CD14-positive monocyte (primary cell): ENCODE results near the gene PRSS23. TPM values are rescaled to one million over a fixed set of nuclear protein-coding genes. Genes with fewer than 3 reads are reported as not detected.

Source experiments
- DNase-seq, 3 donors: peaks; one replicate each; pipeline ENCODE4 v3.0.0-alpha.2; 2011 to 2022
- H2AFZ ChIP-seq: 2 replicates; pipeline ENCODE4 v1.6.0; 2012; ENCODE audit warnings: mild to moderate bottlenecking, low read depth, low read length, inconsistent platforms; ENCODE audit not compliant: insufficient read depth, poor library complexity, severe bottlenecking
- H3K27ac ChIP-seq, 2 donors: 1 replicate in 1 of 2; 2 replicates in 1 of 2; pipeline ENCODE4 v1.5.1; 2012 to 2013; ENCODE audit warnings: low read length in 2 of 2, control low read depth in 1 of 2, inconsistent platforms in 1 of 2, low read depth in 1 of 2, mild to moderate bottlenecking in 1 of 2
- H3K27me3 ChIP-seq, 2 donors: one replicate each; pipeline versions ENCODE4 v1.6.0 to v1.6.1; 2011 to 2013; ENCODE audit warnings: low read length in 2 of 2; ENCODE audit not compliant: control insufficient read depth in 2 of 2, insufficient read depth in 2 of 2
- H3K36me3 ChIP-seq, 2 donors: replicated peaks in 1 of 2; 1 replicate in 1 of 2; 2 replicates in 1 of 2; pipeline versions ENCODE4 v1.5.1 to v1.6.1; 2012 to 2013; ENCODE audit warnings: low read length in 2 of 2, control low read depth in 1 of 2, inconsistent platforms in 1 of 2, mild to moderate bottlenecking in 1 of 2; ENCODE audit not compliant: insufficient read depth in 2 of 2, control insufficient read depth in 1 of 2
- H3K4me1 ChIP-seq, 2 donors: 1 replicate in 1 of 2; 2 replicates in 1 of 2; pipeline versions ENCODE4 v1.5.1 to v1.6.1; 2012 to 2013; ENCODE audit warnings: low read length in 2 of 2, control low read depth in 1 of 2, inconsistent platforms in 1 of 2, mild to moderate bottlenecking in 1 of 2, moderate library complexity in 1 of 2; ENCODE audit not compliant: insufficient read depth in 2 of 2, control insufficient read depth in 1 of 2
- H3K4me2 ChIP-seq: replicated peaks from 2 replicates; pipeline ENCODE3; 2012; ENCODE audit warnings: low read length, moderate library complexity, mild to moderate bottlenecking; ENCODE audit not compliant: poor library complexity, severe bottlenecking; ENCODE audit errors: extremely low read depth
- H3K4me3 ChIP-seq, 3 experiments: fragments of 200-600 bp in 1 of 3; sonication (generic) in 1 of 3; replicated peaks in 1 of 3; 1 replicate in 2 of 3; 2 replicates in 1 of 3; pipeline ENCODE4 v1.5.1; 2011 to 2013; ENCODE audit warnings: low read length in 3 of 3, mild to moderate bottlenecking in 3 of 3, control low read depth in 2 of 3, low read depth in 2 of 3, inconsistent platforms in 1 of 3, moderate library complexity in 1 of 3
- H3K79me2 ChIP-seq: 2 replicates; pipeline ENCODE4 v1.6.0; 2012; ENCODE audit warnings: mild to moderate bottlenecking, control low read depth, inconsistent platforms, low read length, moderate library complexity; ENCODE audit not compliant: insufficient read depth
- H3K9ac ChIP-seq: 2 replicates; pipeline ENCODE4 v1.6.0; 2017; ENCODE audit warnings: low read length, mild to moderate bottlenecking; ENCODE audit not compliant: insufficient read depth, poor library complexity, severe bottlenecking
- H3K9me3 ChIP-seq, 2 donors: replicated peaks in 1 of 2; 1 replicate in 1 of 2; 2 replicates in 1 of 2; pipeline versions ENCODE4 v1.5.1 to v1.6.1; 2012 to 2013; ENCODE audit warnings: low read length in 2 of 2, control low read depth in 1 of 2; ENCODE audit not compliant: control insufficient read depth in 1 of 2, insufficient read depth in 1 of 2
- H4K20me1 ChIP-seq: 2 replicates; pipeline ENCODE4 v1.6.0; 2012; ENCODE audit warnings: mild to moderate bottlenecking, low read length, control low read depth, moderate library complexity; ENCODE audit not compliant: insufficient read depth
- H3K27ac Mint-ChIP-seq, 7 donors: one replicate each; pipeline ENCODE4 v1.8.0; 2020; ENCODE audit warnings: mild to moderate bottlenecking in 7 of 7, mixed read lengths in 7 of 7, moderate library complexity in 6 of 7, inconsistent platforms in 2 of 7
- H3K27me3 Mint-ChIP-seq, 3 donors: one replicate each; pipeline ENCODE4 v1.8.0; 2021 to 2022; ENCODE audit warnings: low read depth in 3 of 3, mild to moderate bottlenecking in 3 of 3, mixed read lengths in 3 of 3, moderate library complexity in 3 of 3, inconsistent platforms in 1 of 3
- H3K36me3 Mint-ChIP-seq, 2 donors: one replicate each; pipeline ENCODE4 v1.8.0; 2020; ENCODE audit warnings: mixed read lengths in 2 of 2, inconsistent platforms in 1 of 2, mild to moderate bottlenecking in 1 of 2
- H3K4me1 Mint-ChIP-seq: one replicate; pipeline ENCODE4 v1.8.0; 2020; ENCODE audit warnings: mild to moderate bottlenecking, mixed read lengths
- H3K4me3 Mint-ChIP-seq, 2 donors: one replicate each; pipeline ENCODE4 v1.8.0; 2020; ENCODE audit warnings: mild to moderate bottlenecking in 2 of 2, mixed read lengths in 2 of 2, moderate library complexity in 1 of 2
- H3K9me3 Mint-ChIP-seq, 7 donors: one replicate each; pipeline ENCODE4 v1.8.0; 2020 to 2022; ENCODE audit warnings: mixed read lengths in 7 of 7, mild to moderate bottlenecking in 6 of 7, moderate library complexity in 6 of 7, inconsistent platforms in 2 of 7
- CTCF ChIP-seq: fragments of 200-600 bp; IDR thresholded peaks from one replicate; pipeline ENCODE4 v1.8.0; 2022; ENCODE audit warnings: antibody characterized with exemption, mild to moderate bottlenecking
- WGBS: methylation state at CpG from one replicate; pipeline ENCODE4 v1.1.5; 2013; ENCODE audit warnings: missing lambda C conversion rate; ENCODE audit not compliant: insufficient coverage; 5-methylcytosine and 5-hydroxymethylcytosine counted together
- intact Hi-C, 2 donors: fragments of 100-400 bp; cut with micrococcal nuclease; formaldehyde crosslinking; loops; one replicate each; pipeline versions ENCODE4 v1.15.0 to v1.15.1; 2023
- polyA plus RNA-seq, 3 donors: library from polyadenylated mRNA; depleted of rRNA in 1 of 3; unstranded in 2 of 3; stranded (reverse) in 1 of 3; fragments of 300-500 nt in 2 of 3; fragments of >200 nt in 1 of 3; fragmentation: Illumina TruSeq in 2 of 3; gene quantifications; 1 replicate in 2 of 3; 2 replicates in 1 of 3; pipeline ENCODE4 v1.2.3, GENCODE V29; 2012 to 2021

PRSS23 gene
- polyA plus RNA-seq, 3 donors: 0.08 to 0.19 TPM; not detected in 1

GRCh38 chr11:86772999-86773398 is 27.3 kb upstream of the PRSS23 start:
- no peak for TF ChIP-seq CTCF
- Histone ChIP-seq H3K27ac (no peak overlapping the region), H3K4me2 (no peak overlapping the region), H2AFZ (no peak overlapping the region), H3K4me3 (no peak overlapping the region), H3K79me2 (no peaks in the 10 kb centered on the region), H3K27me3 (no peaks in the 10 kb centered on the region), H3K9me3 (no peaks in the 10 kb centered on the region), H4K20me1 (no peaks in the 10 kb centered on the region), H3K9ac (no peak overlapping the region), H3K36me3 (no peaks in the 10 kb centered on the region), H3K4me1 (no peaks in the 10 kb centered on the region)
- H3K9me3 Mint-ChIP-seq: peaks cover 0 to 8% (median 2%) of the 10 kb centered on the region in 7 donors
- WGBS: 80% methylated on average over 1 of the region's 2 CpGs
- no peaks in the 10 kb centered on the region for H3K4me1 Mint-ChIP-seq
- H3K4me3 Mint-ChIP-seq: no peak overlapping the region
- no peak overlapping the region for H3K27ac Mint-ChIP-seq
- DNase-seq: no peak
- intact Hi-C loops: no loop called here
- H3K36me3 Mint-ChIP-seq: no peaks in the 10 kb centered on the region
- peaks cover 0 to 5% (median 2%) of the 10 kb centered on the region in 3 donors for H3K27me3 Mint-ChIP-seq

GRCh38 chr11:86773513-86774252 is 26.7 kb upstream of the PRSS23 start:
- intact Hi-C loops: no loop called here
- no peak for TF ChIP-seq CTCF

More at GRCh38 chr11:86773513-86774252, 26.7 kb upstream of the PRSS23 start:
- no peaks in the 10 kb centered on the region for H3K36me3 Mint-ChIP-seq
- H4K20me1 ChIP-seq: no peaks in the 10 kb centered on the region
- no peaks in the 10 kb centered on the region for H3K79me2 ChIP-seq
- H3K4me1 Mint-ChIP-seq: no peaks in the 10 kb centered on the region
- H2AFZ ChIP-seq: no peak overlapping the region
- H3K27me3 Mint-ChIP-seq: peaks cover 0 to 5% (median 2%) of the 10 kb centered on the region in 3 donors
- no peaks in the 10 kb centered on the region for H3K4me1 ChIP-seq
- no peak overlapping the region for H3K9ac ChIP-seq
- H3K4me3 Mint-ChIP-seq: no peak overlapping the region
- no peak overlapping the region for H3K4me2 ChIP-seq
- H3K27ac ChIP-seq: no peak overlapping the region
- DNase-seq: no peak
- no peaks in the 10 kb centered on the region for H3K27me3 ChIP-seq
- no peak overlapping the region for H3K4me3 ChIP-seq
- H3K9me3 Mint-ChIP-seq: peaks cover 0 to 8% (median 2%) of the 10 kb centered on the region in 7 donors
- H3K9me3 ChIP-seq: no peaks in the 10 kb centered on the region
- H3K36me3 ChIP-seq: no peaks in the 10 kb centered on the region
- no CpG with 5 or more reads among the region's 3 CpGs for WGBS
- no peak overlapping the region for H3K27ac Mint-ChIP-seq
